Natural killer cell (primary cell): Measurements from ENCODE around the gene SH3GL3. TPM values are rescaled to one million over a fixed set of nuclear protein-coding genes. Genes with fewer than 3 reads are reported as not detected.

ENCODE experiments used
- ATAC-seq, 3 donors: fragments of 150-1000 bp in 2 of 3; fragments of 200-7000 bp in 1 of 3; cut with Tn5 transposase; 1 replicate in 1 of 3; 2 replicates in 2 of 3; pipeline ENCODE4 v1.10.0; 2021; ENCODE audit warnings: mild to moderate bottlenecking in 2 of 3, moderate library complexity in 2 of 3
- DNase-seq, 2 donors: peaks; one replicate each; pipeline versions ENCODE4 v3.0.0 to v3.0.0-alpha.2; 2013 to 2021; ENCODE audit warnings: mixed read lengths in 1 of 2
- H3K27ac ChIP-seq: one replicate; pipeline ENCODE4 v1.5.1; 2013; ENCODE audit warnings: mild to moderate bottlenecking, low read length
- H3K27me3 ChIP-seq: one replicate; pipeline ENCODE4 v1.6.1; 2013; ENCODE audit warnings: low read length; ENCODE audit not compliant: control insufficient read depth, insufficient read depth
- H3K36me3 ChIP-seq: one replicate; pipeline ENCODE4 v1.6.1; 2013; ENCODE audit warnings: low read length; ENCODE audit not compliant: control insufficient read depth, insufficient read depth
- H3K4me1 ChIP-seq: one replicate; pipeline ENCODE4 v1.6.1; 2013; ENCODE audit warnings: low read length; ENCODE audit not compliant: control insufficient read depth, insufficient read depth
- H3K4me3 ChIP-seq: one replicate; pipeline ENCODE4 v1.5.1; 2013; ENCODE audit warnings: low read length
- H3K9me3 ChIP-seq: one replicate; pipeline ENCODE4 v1.6.1; 2013; ENCODE audit warnings: low read length; ENCODE audit not compliant: control insufficient read depth, insufficient read depth
- H3K27ac Mint-ChIP-seq, 2 donors: one replicate each; pipeline ENCODE4 v1.8.0; 2022; ENCODE audit warnings: mild to moderate bottlenecking in 2 of 2, mixed read lengths in 2 of 2, moderate library complexity in 1 of 2
- H3K27me3 Mint-ChIP-seq, 2 donors: one replicate each; pipeline ENCODE4 v1.8.0; 2022; ENCODE audit warnings: low read depth in 2 of 2, mixed read lengths in 2 of 2
- H3K36me3 Mint-ChIP-seq: one replicate; pipeline ENCODE4 v1.8.0; 2022; ENCODE audit warnings: mixed read lengths
- H3K4me1 Mint-ChIP-seq, 2 donors: one replicate each; pipeline ENCODE4 v1.8.0; 2022; ENCODE audit warnings: mixed read lengths in 2 of 2
- H3K4me3 Mint-ChIP-seq: one replicate; pipeline ENCODE4 v1.8.0; 2022; ENCODE audit warnings: mild to moderate bottlenecking, moderate library complexity, mixed read lengths
- H3K9me3 Mint-ChIP-seq, 2 donors: one replicate each; pipeline ENCODE4 v1.8.0; 2022; ENCODE audit warnings: mixed read lengths in 2 of 2
- CTCF ChIP-seq: fragments of 200-600 bp; IDR thresholded peaks from one replicate; pipeline ENCODE4 v1.8.0; 2022; ENCODE audit warnings: antibody characterized with exemption
- WGBS: methylation state at CpG from one replicate; pipeline ENCODE4 v1.1.7; 2013; ENCODE audit warnings: missing lambda C conversion rate; ENCODE audit not compliant: insufficient coverage; 5-methylcytosine and 5-hydroxymethylcytosine counted together
- intact Hi-C: fragments of 100-400 bp; cut with micrococcal nuclease; formaldehyde crosslinking; loops from one replicate; pipeline ENCODE4 v1.14.2; 2022
- total RNA-seq, 4 donors: library from RNA; stranded (reverse); fragments of 120-200 nt in 1 of 4; gene quantifications; one replicate each; pipeline versions ENCODE4 v1.2.3 to v1.2.4, GENCODE V29; 2013 to 2022

SH3GL3 gene
- total RNA-seq, 3 donors from 2014 or later (not counting 1 experiment from before 2014, with no cell fraction given) = not detected

GRCh38 chr15:83565138-83565537 is 118.0 kb downstream of the SH3GL3 start:
- 63% methylated on average over 3 of the region's 3 CpGs for WGBS
- Histone ChIP-seq H3K4me3 (no peak overlapping the region), H3K36me3 (no peaks in the 10 kb centered on the region), H3K27ac (no peak overlapping the region), H3K27me3 (no peaks in the 10 kb centered on the region), H3K9me3 (no peaks in the 10 kb centered on the region), H3K4me1 (no peaks in the 10 kb centered on the region)
- ATAC-seq (no peak), DNase-seq (no peak)
- Mint-ChIP-seq H3K36me3 (no peaks in the 10 kb centered on the region), H3K4me3 (no peak overlapping the region), H3K27ac (no peak overlapping the region), H3K4me1 (no peaks in the 10 kb centered on the region), H3K27me3 (peaks cover 2 to 14% of the 10 kb centered on the region in 2 donors), H3K9me3 (no peaks in the 10 kb centered on the region)
- intact Hi-C loops = no loop called here
- TF ChIP-seq CTCF = no peak

GRCh38 chr15:83565553-83566159 is 118.5 kb downstream of the SH3GL3 start:
- H3K4me1 Mint-ChIP-seq = no peaks in the 10 kb centered on the region
- Histone ChIP-seq H3K9me3 (no peaks in the 10 kb centered on the region), H3K4me1 (no peaks in the 10 kb centered on the region), H3K27ac (no peak overlapping the region), H3K27me3 (no peaks in the 10 kb centered on the region), H3K36me3 (no peaks in the 10 kb centered on the region), H3K4me3 (no peak overlapping the region)
- no peak for DNase-seq
- no peak for ATAC-seq
- H3K36me3 Mint-ChIP-seq = no peaks in the 10 kb centered on the region
- no peak overlapping the region for H3K4me3 Mint-ChIP-seq
- no peaks in the 10 kb centered on the region for H3K9me3 Mint-ChIP-seq
- no peak for TF ChIP-seq CTCF
- intact Hi-C loops = no loop called here
- 32% methylated on average over 3 of the region's 4 CpGs for WGBS
- H3K27me3 Mint-ChIP-seq = peaks cover 2 to 14% of the 10 kb centered on the region in 2 donors
- no peak overlapping the region for H3K27ac Mint-ChIP-seq

GRCh38 chr15:83567318-83567717 is 120.2 kb downstream of the SH3GL3 start:
- DNase-seq = no peak
- no peaks in the 10 kb centered on the region for H3K36me3 Mint-ChIP-seq
- H3K27ac Mint-ChIP-seq = no peak overlapping the region
- no peak overlapping the region for H3K4me3 ChIP-seq
- no peaks in the 10 kb centered on the region for H3K9me3 ChIP-seq
- no peaks in the 10 kb centered on the region for H3K9me3 Mint-ChIP-seq
- no peaks in the 10 kb centered on the region for H3K27me3 ChIP-seq
- no peak overlapping the region for H3K4me3 Mint-ChIP-seq
- H3K27ac ChIP-seq = no peak overlapping the region
- no peak for TF ChIP-seq CTCF
- intact Hi-C loops = no loop called here
- WGBS = 60% methylated on average over 2 of the region's 2 CpGs
- no peaks in the 10 kb centered on the region for H3K4me1 Mint-ChIP-seq
- H3K4me1 ChIP-seq = no peaks in the 10 kb centered on the region
- ATAC-seq = no peak
- H3K36me3 ChIP-seq = no peaks in the 10 kb centered on the region
- H3K27me3 Mint-ChIP-seq = peaks cover 2 to 14% of the 10 kb centered on the region in 2 donors

GRCh38 chr15:83569341-83569740 is 122.2 kb downstream of the SH3GL3 start:
- H3K4me1 ChIP-seq = no peaks in the 10 kb centered on the region
- H3K36me3 Mint-ChIP-seq = no peaks in the 10 kb centered on the region
- DNase-seq = no peak
- H3K36me3 ChIP-seq = no peaks in the 10 kb centered on the region
- no peaks in the 10 kb centered on the region for H3K9me3 ChIP-seq
- no peak for TF ChIP-seq CTCF
- intact Hi-C loops = no loop called here
- H3K27me3 ChIP-seq = no peaks in the 10 kb centered on the region
- H3K27me3 Mint-ChIP-seq = peaks cover 0 to 8% of the 10 kb centered on the region in 2 donors
- H3K27ac Mint-ChIP-seq = no peak overlapping the region
- ATAC-seq = no peak
- no peak overlapping the region for H3K4me3 Mint-ChIP-seq
- no peaks in the 10 kb centered on the region for H3K4me1 Mint-ChIP-seq
- H3K27ac ChIP-seq = no peak overlapping the region
- no peak overlapping the region for H3K4me3 ChIP-seq
- no peaks in the 10 kb centered on the region for H3K9me3 Mint-ChIP-seq
